Loucy (cell line): ENCODE data around the gene LINC00237.

Experiments
- EZH2phosphoT487 ChIP-seq: fragments of 200-600 bp; IDR thresholded peaks from 2 replicates; pipeline ENCODE4 v1.6.1; 2018; ENCODE audit warnings: antibody characterized with exemption, mild to moderate bottlenecking, moderate library complexity, borderline replicate concordance
- TF ChIP-seq, protein P1 (sequence below): fragments of 200-600 bp; sonication (generic); conservative IDR thresholded peaks from 2 replicates; pipeline ENCODE4 v1.5.1; 2014; ENCODE audit warnings: mild to moderate bottlenecking, antibody characterized with exemption, low read length

DNA sequence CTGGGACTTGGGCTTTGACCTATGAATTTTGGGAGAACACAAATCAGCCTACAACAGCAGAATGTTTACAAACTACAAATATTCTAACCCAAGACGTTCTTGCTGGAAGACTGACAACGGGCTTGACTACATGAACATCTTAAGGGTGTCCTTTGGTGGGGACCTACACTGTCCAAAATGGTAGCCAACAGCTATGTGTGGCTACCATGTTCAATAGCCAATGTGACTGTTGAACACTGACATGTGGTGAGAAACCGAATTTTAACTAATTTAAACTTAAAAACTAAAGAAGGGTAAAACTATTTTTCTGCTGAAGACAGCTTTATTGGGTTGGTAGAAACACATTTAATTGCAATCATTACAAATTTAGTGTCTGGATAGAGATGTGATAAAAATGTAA is 30.1 kb downstream of the LINC00237 start:
- TF ChIP-seq, protein P1, sequence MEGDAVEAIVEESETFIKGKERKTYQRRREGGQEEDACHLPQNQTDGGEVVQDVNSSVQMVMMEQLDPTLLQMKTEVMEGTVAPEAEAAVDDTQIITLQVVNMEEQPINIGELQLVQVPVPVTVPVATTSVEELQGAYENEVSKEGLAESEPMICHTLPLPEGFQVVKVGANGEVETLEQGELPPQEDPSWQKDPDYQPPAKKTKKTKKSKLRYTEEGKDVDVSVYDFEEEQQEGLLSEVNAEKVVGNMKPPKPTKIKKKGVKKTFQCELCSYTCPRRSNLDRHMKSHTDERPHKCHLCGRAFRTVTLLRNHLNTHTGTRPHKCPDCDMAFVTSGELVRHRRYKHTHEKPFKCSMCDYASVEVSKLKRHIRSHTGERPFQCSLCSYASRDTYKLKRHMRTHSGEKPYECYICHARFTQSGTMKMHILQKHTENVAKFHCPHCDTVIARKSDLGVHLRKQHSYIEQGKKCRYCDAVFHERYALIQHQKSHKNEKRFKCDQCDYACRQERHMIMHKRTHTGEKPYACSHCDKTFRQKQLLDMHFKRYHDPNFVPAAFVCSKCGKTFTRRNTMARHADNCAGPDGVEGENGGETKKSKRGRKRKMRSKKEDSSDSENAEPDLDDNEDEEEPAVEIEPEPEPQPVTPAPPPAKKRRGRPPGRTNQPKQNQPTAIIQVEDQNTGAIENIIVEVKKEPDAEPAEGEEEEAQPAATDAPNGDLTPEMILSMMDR, result no peak
- TF ChIP-seq EZH2phosphoT487, result no peak
